OCI-LY7 (cell line): Measurements from ENCODE around the gene CNPPD1. TPM values are rescaled to one million over a fixed set of nuclear protein-coding genes. Genes with fewer than 3 reads are reported as not detected.

ENCODE experiments used
- BruUV-seq: library from RNA; stranded (reverse); fragments of 400-500 nt; replicated peaks from 2 replicates; lab custom pipeline; 2021; lab: Mats Ljungman, UMichigan
- CTCF ChIA-PET: fragments of 300-600 bp; sonication (Branson Sonifier 250); formaldehyde crosslinking; loops from one replicate; lab custom pipeline; 2022; ENCODE audit warnings: antibody characterized with exemption; ENCODE audit not compliant: unreplicated experiment; lab: Charles Lee
- POLR2A ChIA-PET: fragments of 300-600 bp; sonication (Branson Sonifier 250); formaldehyde crosslinking; loops from one replicate; lab custom pipeline; 2022; ENCODE audit warnings: antibody characterized with exemption; lab: Charles Lee
- DNase-seq: peaks from one replicate; pipeline ENCODE4 v3.0.0-alpha.2; 2015; ENCODE audit warnings: low spot score
- H2AFZ ChIP-seq: fragments of 200-600 bp; sonication (generic), shearing (Covaris generic); 2 replicates; pipeline ENCODE4 v1.6.1; 2014; ENCODE audit warnings: mild to moderate bottlenecking, antibody characterized with exemption, low read length, moderate library complexity
- H3K27ac ChIP-seq: fragments of 200-600 bp; sonication (generic); 2 replicates; pipeline ENCODE4 v1.5.1; 2014; ENCODE audit warnings: mixed run types, low read depth, mild to moderate bottlenecking, moderate library complexity, low read length, inconsistent platforms; ENCODE audit not compliant: poor library complexity, severe bottlenecking
- H3K36me3 ChIP-seq: fragments of 200-600 bp; sonication (generic); 2 replicates; pipeline ENCODE4 v1.6.1; 2014; ENCODE audit warnings: mild to moderate bottlenecking, antibody characterized with exemption, low read length, moderate library complexity, mixed read lengths; ENCODE audit not compliant: insufficient read depth
- H3K4me1 ChIP-seq: fragments of 200-600 bp; sonication (generic); 2 replicates; pipeline ENCODE4 v1.5.1; 2014; ENCODE audit warnings: mild to moderate bottlenecking, low read length; ENCODE audit not compliant: insufficient read depth, poor library complexity, severe bottlenecking
- H3K4me2 ChIP-seq: fragments of 200-600 bp; sonication (generic); 2 replicates; pipeline ENCODE4 v1.6.1; 2014; ENCODE audit warnings: mild to moderate bottlenecking, low read length
- H3K4me3 ChIP-seq: fragments of 200-600 bp; sonication (generic); 2 replicates; pipeline ENCODE4 v1.5.1; 2014; ENCODE audit warnings: mild to moderate bottlenecking, low read depth, low read length; ENCODE audit not compliant: poor library complexity, severe bottlenecking
- H3K79me2 ChIP-seq: fragments of 200-600 bp; sonication (generic); 2 replicates; pipeline ENCODE4 v1.6.1; 2016; ENCODE audit warnings: low read depth, mild to moderate bottlenecking, low read length, moderate library complexity, mixed read lengths; ENCODE audit not compliant: insufficient read depth
- H3K9me2 ChIP-seq: fragments of 200-600 bp; sonication (generic); 2 replicates; pipeline ENCODE4 v1.6.1; 2016; ENCODE audit warnings: mild to moderate bottlenecking, low read length, mixed read lengths; ENCODE audit not compliant: insufficient read depth
- H3K9me3 ChIP-seq: fragments of 200-600 bp; sonication (generic); 2 replicates; pipeline ENCODE4 v1.6.1; 2014; ENCODE audit warnings: mild to moderate bottlenecking, mixed run types, low read length, mixed read lengths
- H4K20me1 ChIP-seq: fragments of 200-600 bp; sonication (generic); 2 replicates; pipeline ENCODE4 v1.6.1; 2014; ENCODE audit warnings: mild to moderate bottlenecking, antibody characterized with exemption, low read length, moderate library complexity, mixed read lengths; ENCODE audit not compliant: insufficient read depth
- EZH2phosphoT487 ChIP-seq: fragments of 200-600 bp; sonication (generic); IDR thresholded peaks from 2 replicates; pipeline ENCODE4 v1.6.1; 2018; ENCODE audit warnings: low read depth, borderline replicate concordance, mild to moderate bottlenecking, mixed run types, antibody characterized with exemption, low read length, moderate library complexity, mixed read lengths
- intact Hi-C: fragments of 100-400 bp; cut with micrococcal nuclease; formaldehyde crosslinking; loops from one replicate; pipeline ENCODE4 v1.10.0; 2022; ENCODE audit not compliant: unreplicated experiment
- total RNA-seq, 2 experiments: library from RNA; depleted of rRNA in 1 of 2; stranded (reverse); fragments of >200 nt in 1 of 2; shearing (Covaris generic) in 1 of 2; gene quantifications; 2 replicates each; pipeline ENCODE4 v1.2.3, GENCODE V29; 2014 to 2022
- TF ChIP-seq, protein P1 (sequence below): fragments of 200-600 bp; sonication (generic); conservative IDR thresholded peaks from 2 replicates; pipeline ENCODE4 v1.5.1; 2014; ENCODE audit warnings: mild to moderate bottlenecking, antibody characterized with exemption, low read length, moderate library complexity, mixed read lengths

Gene CNPPD1
- total RNA-seq, 2 experiments from 2014 or later = 39.2 to 68.2 TPM

DNA sequence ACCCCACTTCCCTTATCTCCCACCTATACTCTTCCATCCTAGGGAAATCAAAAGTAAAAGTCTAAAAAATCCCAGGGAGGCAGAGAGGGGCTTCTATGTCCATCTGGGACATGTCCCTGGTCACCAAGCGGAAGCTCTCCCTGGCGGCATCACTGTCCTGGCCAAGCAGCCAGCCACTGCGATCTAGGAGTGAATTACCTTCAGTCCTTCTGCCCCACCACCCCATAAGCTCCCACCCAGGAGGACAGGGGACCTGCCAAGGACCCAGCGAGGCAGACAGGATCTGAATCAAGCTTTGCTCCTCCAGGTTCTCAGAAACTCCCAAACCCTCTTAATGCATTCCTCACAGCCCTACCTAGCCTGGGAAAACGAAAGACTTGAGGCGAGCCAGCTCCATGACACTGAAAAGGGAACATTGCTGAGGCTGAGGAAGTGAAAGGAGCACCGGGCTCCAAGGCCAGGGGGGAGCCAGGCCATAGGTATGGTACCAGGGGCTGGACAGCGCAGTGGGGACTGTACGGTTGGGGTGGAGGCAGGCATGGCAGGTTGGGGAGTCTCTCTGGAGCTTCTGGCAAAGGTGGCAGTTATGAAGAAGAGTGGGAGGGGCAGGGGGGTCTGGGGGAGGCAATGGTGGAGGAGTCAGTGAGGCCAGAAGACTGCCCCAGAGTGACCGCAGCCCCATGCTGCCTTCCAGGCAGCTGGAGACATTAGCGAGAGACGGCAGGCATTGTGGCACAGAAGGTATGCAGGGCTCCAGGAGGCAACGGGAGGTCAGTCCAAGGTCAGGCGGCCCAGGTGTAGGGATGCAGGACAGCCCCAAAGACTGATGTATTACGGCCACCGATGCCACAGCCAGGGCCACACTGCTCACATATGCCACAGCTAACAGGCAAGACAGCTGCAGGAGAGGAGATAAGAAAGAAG is 4.2 kb downstream of the CNPPD1 start:
- Histone ChIP-seq H3K27ac (no peak overlapping the region), H3K9me3 (no peaks in the 10 kb centered on the region), H3K79me2 (peaks cover 8% of the 10 kb centered on the region; the same call in 1 of the 2 replicates), H3K4me1 (peaks cover 7% of the 10 kb centered on the region), H3K36me3 (peaks cover 49% of the 10 kb centered on the region), H3K4me2 (no peak overlapping the region), H3K9me2 (no peaks in the 10 kb centered on the region), H3K4me3 (no peak overlapping the region), H2AFZ (no peak overlapping the region), H4K20me1 (no peaks in the 10 kb centered on the region)
- TF ChIP-seq, protein P1, sequence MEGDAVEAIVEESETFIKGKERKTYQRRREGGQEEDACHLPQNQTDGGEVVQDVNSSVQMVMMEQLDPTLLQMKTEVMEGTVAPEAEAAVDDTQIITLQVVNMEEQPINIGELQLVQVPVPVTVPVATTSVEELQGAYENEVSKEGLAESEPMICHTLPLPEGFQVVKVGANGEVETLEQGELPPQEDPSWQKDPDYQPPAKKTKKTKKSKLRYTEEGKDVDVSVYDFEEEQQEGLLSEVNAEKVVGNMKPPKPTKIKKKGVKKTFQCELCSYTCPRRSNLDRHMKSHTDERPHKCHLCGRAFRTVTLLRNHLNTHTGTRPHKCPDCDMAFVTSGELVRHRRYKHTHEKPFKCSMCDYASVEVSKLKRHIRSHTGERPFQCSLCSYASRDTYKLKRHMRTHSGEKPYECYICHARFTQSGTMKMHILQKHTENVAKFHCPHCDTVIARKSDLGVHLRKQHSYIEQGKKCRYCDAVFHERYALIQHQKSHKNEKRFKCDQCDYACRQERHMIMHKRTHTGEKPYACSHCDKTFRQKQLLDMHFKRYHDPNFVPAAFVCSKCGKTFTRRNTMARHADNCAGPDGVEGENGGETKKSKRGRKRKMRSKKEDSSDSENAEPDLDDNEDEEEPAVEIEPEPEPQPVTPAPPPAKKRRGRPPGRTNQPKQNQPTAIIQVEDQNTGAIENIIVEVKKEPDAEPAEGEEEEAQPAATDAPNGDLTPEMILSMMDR = no peak
- TF ChIP-seq EZH2phosphoT487 = no peak
- POLR2A ChIA-PET = interaction anchor here (0.7 to 1.0 kb wide), 2 partner anchors 108 to 123 kb away, joined by 3 read pairs; no protein-coding TSS in a partner anchor
- CTCF ChIA-PET = interaction anchor here (0.6 to 1.1 kb wide), 4 partner anchors 27 to 331 kb away, joined by 3 read pairs; no protein-coding TSS in a partner anchor
- intact Hi-C loops = no loop called here
- no peak for DNase-seq
- no TSS peak for BruUV-seq

DNA sequence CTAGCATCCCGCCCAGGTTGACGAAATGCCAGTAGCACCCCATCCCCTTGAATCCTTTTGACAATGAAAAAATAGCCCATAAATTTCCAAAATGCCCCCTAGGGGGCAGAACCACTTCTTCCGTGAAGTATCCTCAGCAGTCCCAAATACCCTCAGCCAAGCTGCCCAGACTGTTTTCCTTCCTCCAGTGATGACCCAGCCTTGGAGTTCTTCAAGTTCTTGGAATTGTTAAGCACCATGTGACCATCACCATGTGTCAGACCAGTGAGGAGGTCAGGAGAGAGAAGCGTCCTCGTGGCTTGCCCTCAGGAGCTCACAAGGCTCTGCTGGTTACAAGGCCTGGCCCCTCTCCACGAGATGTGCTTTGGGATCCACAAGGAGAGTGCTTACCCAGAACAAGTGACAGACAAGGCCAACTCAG is 5.5 kb downstream of the CNPPD1 start:
- Histone ChIP-seq H3K9me3 (no peaks in the 10 kb centered on the region), H3K4me2 (no peak overlapping the region), H4K20me1 (no peaks in the 10 kb centered on the region), H2AFZ (no peak overlapping the region), H3K4me3 (no peak overlapping the region), H3K36me3 (peaks cover 56% of the 10 kb centered on the region), H3K4me1 (peaks cover 7% of the 10 kb centered on the region), H3K9me2 (no peaks in the 10 kb centered on the region), H3K27ac (no peak overlapping the region), H3K79me2 (peaks cover 8% of the 10 kb centered on the region; the same call in 1 of the 2 replicates)
- ChIA-PET POLR2A (interaction anchor here (0.6 kb wide), 1 partner anchor 219 kb away, joined by 3 read pairs; no protein-coding TSS in a partner anchor), CTCF (interaction anchor here (0.6 to 1.1 kb wide), 3 partner anchors 28 to 175 kb away, joined by 3 to 13 read pairs (median 3); no protein-coding TSS in a partner anchor)
- intact Hi-C loops = no loop called here
- DNase-seq = peak; percentile 63
- TF ChIP-seq, protein P1 = peak; percentile 93
- no peak for TF ChIP-seq EZH2phosphoT487
- BruUV-seq = no TSS peak
